GM13976 (cell line): ENCODE data around the gene HLCS.

ENCODE experiments used
- DNase-seq: peaks from one replicate; pipeline ENCODE4 v3.0.0; 2012; ENCODE audit warnings: low spot score
- CTCF ChIP-seq: IDR thresholded peaks from 2 replicates; pipeline ENCODE4 v1.5.1; 2012; ENCODE audit warnings: borderline replicate concordance, mild to moderate bottlenecking; ENCODE audit not compliant: insufficient read depth; ENCODE audit errors: extremely low read depth, missing control alignments, control extremely low read depth
- in situ Hi-C: fragments of 300-500 bp; cut with MboI; formaldehyde crosslinking; loops from one replicate; pipeline ENCODE4 v1.12.0; 2022; ENCODE audit warnings: low sequenced_read_pairs, mixed read lengths, inconsistent platforms; ENCODE audit not compliant: unreplicated experiment

The HLCS gene

GRCh38 chr21:36879827-36880226, 86.6 kb downstream of the HLCS start:
- in situ Hi-C loops = no loop called here
- DNase-seq = no peak
- no peak for TF ChIP-seq CTCF

GRCh38 chr21:36877741-36878140, 88.7 kb downstream of the HLCS start:
- TF ChIP-seq CTCF = no peak
- no peak for DNase-seq
- in situ Hi-C loops = no loop called here

GRCh38 chr21:36874665-36875064, 91.8 kb downstream of the HLCS start:
- in situ Hi-C loops = no loop called here
- no peak for DNase-seq
- TF ChIP-seq CTCF = no peak

GRCh38 chr21:36873513-36873912, 93.0 kb downstream of the HLCS start:
- no peak for DNase-seq
- in situ Hi-C loops = no loop called here
- no peak for TF ChIP-seq CTCF

- TF ChIP-seq CTCF = no peak
- in situ Hi-C loops = no loop called here
- no peak for DNase-seq
Observed at GRCh38 chr21:36867291-36867905, 99.1 kb downstream of the HLCS start.

- DNase-seq = no peak
- no peak for TF ChIP-seq CTCF
- in situ Hi-C loops = no loop called here
Observed at GRCh38 chr21:36866419-36866818, 100.0 kb downstream of the HLCS start.
